A673 (cell line): ENCODE data around the gene PYY. TPM values are rescaled to one million over a fixed set of nuclear protein-coding genes. Genes with fewer than 3 reads are reported as not detected.

Experiments
- BruUV-seq: library from RNA; stranded (reverse); fragments of 400-500 nt; replicated peaks from 2 replicates; lab custom pipeline; 2021; lab: Mats Ljungman, UMichigan
- CTCF ChIA-PET: fragments of 300-600 bp; sonication (Branson Sonifier 250); formaldehyde crosslinking; loops from one replicate; lab custom pipeline; 2022; ENCODE audit warnings: antibody characterized with exemption; lab: Charles Lee
- POLR2A ChIA-PET: fragments of 300-600 bp; sonication (Branson Sonifier 250); formaldehyde crosslinking; loops from one replicate; lab custom pipeline; 2022; ENCODE audit warnings: antibody characterized with exemption; ENCODE audit not compliant: low non-redundant PET; lab: Charles Lee
- DNase-seq: peaks from one replicate; pipeline ENCODE4 v3.0.0-alpha.2; 2015; ENCODE audit warnings: low spot score
- H3K27ac ChIP-seq: fragments of 200-600 bp; sonication (generic); 2 replicates; pipeline ENCODE4 v1.5.1; 2016; ENCODE audit warnings: mixed run types, low read depth, mild to moderate bottlenecking, mixed read lengths, antibody characterized with exemption, low read length; ENCODE audit not compliant: poor library complexity, severe bottlenecking
- H3K27me3 ChIP-seq: fragments of 200-600 bp; sonication (generic); replicated peaks from 2 replicates; pipeline ENCODE4 v1.6.1; 2017; ENCODE audit warnings: mixed run types, low read depth, mild to moderate bottlenecking, mixed read lengths, antibody characterized with exemption, low read length; ENCODE audit not compliant: insufficient read depth, poor library complexity
- H3K36me3 ChIP-seq: fragments of 200-600 bp; sonication (generic); 2 replicates; pipeline ENCODE4 v1.6.1; 2016; ENCODE audit warnings: mixed run types, mild to moderate bottlenecking, mixed read lengths, antibody characterized with exemption, low read length; ENCODE audit not compliant: insufficient read depth, poor library complexity, severe bottlenecking
- H3K4me1 ChIP-seq: fragments of 200-600 bp; sonication (generic); 2 replicates; pipeline ENCODE4 v1.6.1; 2017; ENCODE audit warnings: mixed run types, mild to moderate bottlenecking, mixed read lengths, antibody characterized with exemption, low read length; ENCODE audit not compliant: insufficient read depth, poor library complexity, severe bottlenecking
- H3K4me3 ChIP-seq: fragments of 200-600 bp; sonication (generic); 2 replicates; pipeline ENCODE4 v1.5.1; 2016; ENCODE audit warnings: low read depth, mixed run types, mild to moderate bottlenecking, mixed read lengths, low read length; ENCODE audit not compliant: poor library complexity, severe bottlenecking
- H3K9me3 ChIP-seq: fragments of 200-600 bp; sonication (generic); 2 replicates; pipeline ENCODE4 v1.6.1; 2016; ENCODE audit warnings: mixed run types, low read depth, mild to moderate bottlenecking, mixed read lengths, antibody characterized with exemption, low read length; ENCODE audit not compliant: poor library complexity, severe bottlenecking
- EZH2 ChIP-seq: fragments of 200-600 bp; sonication (generic); IDR thresholded peaks from 2 replicates; pipeline ENCODE4 v1.6.1; 2017; ENCODE audit warnings: borderline replicate concordance, low read depth, mild to moderate bottlenecking, mixed read lengths, antibody characterized with exemption, low read length; ENCODE audit not compliant: poor library complexity, severe bottlenecking
- intact Hi-C: fragments of 100-400 bp; cut with micrococcal nuclease; formaldehyde crosslinking; loops from one replicate; pipeline ENCODE4 v1.10.0; 2022; ENCODE audit not compliant: unreplicated experiment
- total RNA-seq: library from RNA; stranded (reverse); gene quantifications from 2 replicates; pipeline ENCODE4 v1.2.3, GENCODE V29; 2021
- TF ChIP-seq, protein P1 (sequence below): fragments of 300-800, 200-600 bp; sonication (generic); conservative IDR thresholded peaks from 2 replicates; pipeline ENCODE4 v1.5.1; 2017; ENCODE audit warnings: low read depth, mild to moderate bottlenecking, antibody characterized with exemption, low read length, moderate library complexity, mixed read lengths

Gene PYY
- total RNA-seq, 1 experiment from 2014 or later, result not detected

GRCh38 chr17:43914451-43914850, 39.3 kb downstream of the PYY start:
- BruUV-seq, result no TSS peak
- no peaks in the 10 kb centered on the region for H3K4me1 ChIP-seq
- no peaks in the 10 kb centered on the region for H3K36me3 ChIP-seq
- H3K27ac ChIP-seq, result no peak overlapping the region
- no peak for TF ChIP-seq EZH2
- TF ChIP-seq, protein P1, sequence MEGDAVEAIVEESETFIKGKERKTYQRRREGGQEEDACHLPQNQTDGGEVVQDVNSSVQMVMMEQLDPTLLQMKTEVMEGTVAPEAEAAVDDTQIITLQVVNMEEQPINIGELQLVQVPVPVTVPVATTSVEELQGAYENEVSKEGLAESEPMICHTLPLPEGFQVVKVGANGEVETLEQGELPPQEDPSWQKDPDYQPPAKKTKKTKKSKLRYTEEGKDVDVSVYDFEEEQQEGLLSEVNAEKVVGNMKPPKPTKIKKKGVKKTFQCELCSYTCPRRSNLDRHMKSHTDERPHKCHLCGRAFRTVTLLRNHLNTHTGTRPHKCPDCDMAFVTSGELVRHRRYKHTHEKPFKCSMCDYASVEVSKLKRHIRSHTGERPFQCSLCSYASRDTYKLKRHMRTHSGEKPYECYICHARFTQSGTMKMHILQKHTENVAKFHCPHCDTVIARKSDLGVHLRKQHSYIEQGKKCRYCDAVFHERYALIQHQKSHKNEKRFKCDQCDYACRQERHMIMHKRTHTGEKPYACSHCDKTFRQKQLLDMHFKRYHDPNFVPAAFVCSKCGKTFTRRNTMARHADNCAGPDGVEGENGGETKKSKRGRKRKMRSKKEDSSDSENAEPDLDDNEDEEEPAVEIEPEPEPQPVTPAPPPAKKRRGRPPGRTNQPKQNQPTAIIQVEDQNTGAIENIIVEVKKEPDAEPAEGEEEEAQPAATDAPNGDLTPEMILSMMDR, result no peak
- no peak overlapping the region for H3K4me3 ChIP-seq
- intact Hi-C loops, result no loop called here
- ChIA-PET POLR2A (no interaction called here), CTCF (no interaction called here)
- H3K9me3 ChIP-seq, result no peaks in the 10 kb centered on the region
- DNase-seq, result no peak
- no peaks in the 10 kb centered on the region for H3K27me3 ChIP-seq

GRCh38 chr17:43913584-43913983, 40.2 kb downstream of the PYY start:
- POLR2A ChIA-PET, result interaction anchor here (0.7 kb wide), 1 partner anchor 11 kb away, joined by 3 read pairs; no protein-coding TSS in a partner anchor
- no peaks in the 10 kb centered on the region for H3K36me3 ChIP-seq
- H3K27me3 ChIP-seq, result no peaks in the 10 kb centered on the region
- no peaks in the 10 kb centered on the region for H3K9me3 ChIP-seq
- no peak overlapping the region for H3K27ac ChIP-seq
- H3K4me3 ChIP-seq, result no peak overlapping the region
- no peaks in the 10 kb centered on the region for H3K4me1 ChIP-seq
- TF ChIP-seq, protein P1, result no peak
- no peak for TF ChIP-seq EZH2
- DNase-seq, result no peak
- CTCF ChIA-PET, result no interaction called here
- intact Hi-C loops, result no loop called here
- no TSS peak for BruUV-seq

DNA sequence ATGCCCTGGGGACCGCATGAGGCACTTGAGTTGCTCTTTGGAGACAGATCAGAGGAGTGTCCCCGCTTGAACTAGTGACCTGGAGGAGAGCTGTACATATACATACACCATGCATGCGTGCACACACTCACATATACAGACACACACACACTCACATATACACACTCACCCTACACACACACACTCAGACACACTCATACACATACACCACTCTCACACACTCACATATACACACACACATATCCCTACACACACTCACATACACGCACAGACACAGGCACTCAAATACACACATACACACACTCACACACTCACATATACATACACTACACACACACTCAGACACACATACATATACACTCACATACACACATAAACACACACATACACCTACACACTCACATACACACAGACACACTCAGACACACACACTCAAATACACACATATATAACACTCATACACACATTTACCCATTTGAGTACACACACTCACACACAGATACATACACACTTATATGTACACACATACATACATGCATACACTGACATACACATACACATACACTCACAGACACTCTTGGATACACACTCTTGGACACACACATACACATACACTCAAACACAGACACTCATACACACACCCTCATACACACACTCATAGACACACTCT, 41.0 kb downstream of the PYY start:
- no peak overlapping the region for H3K27ac ChIP-seq
- no peaks in the 10 kb centered on the region for H3K27me3 ChIP-seq
- DNase-seq, result no peak
- TF ChIP-seq, protein P1, result no peak
- TF ChIP-seq EZH2, result no peak
- BruUV-seq, result no TSS peak
- H3K4me1 ChIP-seq, result no peaks in the 10 kb centered on the region
- intact Hi-C loops, result no loop called here
- H3K4me3 ChIP-seq, result no peak overlapping the region
- H3K36me3 ChIP-seq, result no peaks in the 10 kb centered on the region
- H3K9me3 ChIP-seq, result no peaks in the 10 kb centered on the region
- POLR2A ChIA-PET, result interaction anchor here (0.7 kb wide), 1 partner anchor 10 kb away, joined by 3 read pairs; no protein-coding TSS in a partner anchor
- CTCF ChIA-PET, result no interaction called here
